Sigmoid colon (tissue), 4 donors: ENCODE measurements around the gene USP17L15.
"Not testable (repeated sequence)": the region's sequence is repeated elsewhere in the genome, so short reads cannot be mapped to it uniquely, and the experiment has no call there.

ENCODE experiments used
- EP300 ChIP-seq, 4 donors: sonication (generic); formaldehyde crosslinking; IDR thresholded peaks; one replicate each; pipeline ENCODE4 v1.6.1; 2017; ENCODE audit warnings: antibody characterized with exemption in 4 of 4
- POLR2A ChIP-seq, 2 donors: fragments of 450-650 bp; IDR thresholded peaks; one replicate each; pipeline ENCODE4 v1.6.1; 2016; ENCODE audit warnings: antibody characterized with exemption in 2 of 2, mild to moderate bottlenecking in 2 of 2, moderate library complexity in 2 of 2
- POLR2AphosphoS5 ChIP-seq, 4 donors: sonication (generic); formaldehyde crosslinking; IDR thresholded peaks; one replicate each; pipeline ENCODE4 v1.6.1; 2017; ENCODE audit warnings: antibody characterized with exemption in 4 of 4
- TF ChIP-seq, protein P1 (sequence below), 4 experiments: fragments of 450-650 bp in 3 of 4; fragments of 200-600 bp in 1 of 4; IDR thresholded peaks; one replicate each; pipeline ENCODE4 v1.5.1; 2016 to 2019; ENCODE audit warnings: antibody characterized with exemption in 4 of 4, mild to moderate bottlenecking in 3 of 4, moderate library complexity in 2 of 4

- TF ChIP-seq, protein P1, sequence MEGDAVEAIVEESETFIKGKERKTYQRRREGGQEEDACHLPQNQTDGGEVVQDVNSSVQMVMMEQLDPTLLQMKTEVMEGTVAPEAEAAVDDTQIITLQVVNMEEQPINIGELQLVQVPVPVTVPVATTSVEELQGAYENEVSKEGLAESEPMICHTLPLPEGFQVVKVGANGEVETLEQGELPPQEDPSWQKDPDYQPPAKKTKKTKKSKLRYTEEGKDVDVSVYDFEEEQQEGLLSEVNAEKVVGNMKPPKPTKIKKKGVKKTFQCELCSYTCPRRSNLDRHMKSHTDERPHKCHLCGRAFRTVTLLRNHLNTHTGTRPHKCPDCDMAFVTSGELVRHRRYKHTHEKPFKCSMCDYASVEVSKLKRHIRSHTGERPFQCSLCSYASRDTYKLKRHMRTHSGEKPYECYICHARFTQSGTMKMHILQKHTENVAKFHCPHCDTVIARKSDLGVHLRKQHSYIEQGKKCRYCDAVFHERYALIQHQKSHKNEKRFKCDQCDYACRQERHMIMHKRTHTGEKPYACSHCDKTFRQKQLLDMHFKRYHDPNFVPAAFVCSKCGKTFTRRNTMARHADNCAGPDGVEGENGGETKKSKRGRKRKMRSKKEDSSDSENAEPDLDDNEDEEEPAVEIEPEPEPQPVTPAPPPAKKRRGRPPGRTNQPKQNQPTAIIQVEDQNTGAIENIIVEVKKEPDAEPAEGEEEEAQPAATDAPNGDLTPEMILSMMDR (IDR thresholded peaks at IDR 0.05): not testable (repeated sequence)
- TF ChIP-seq POLR2A, POLR2AphosphoS5, EP300 (IDR thresholded peaks at IDR 0.05): not testable (repeated sequence)
Observed at GRCh38 chr4:9262572-9262971, 28.4 kb downstream of the USP17L15 start, which contains the start of gene USP17L21.
